Hepatocyte (in vitro differentiated cells): ENCODE results near the gene MARCHF3. TPM values are rescaled to one million over a fixed set of nuclear protein-coding genes. Genes with fewer than 3 reads are reported as not detected.
A peak's percentile ranks its signal among the peaks of the same experiment; 100 is the strongest.

Experiments
- DNase-seq: peaks from one replicate; pipeline ENCODE4 v3.0.0-alpha.2; 2016; ENCODE audit warnings: low spot score
- H2AFZ ChIP-seq: fragments of 200-600 bp; sonication (generic); 2 replicates; pipeline ENCODE4 v1.6.0; 2016; ENCODE audit warnings: antibody characterized with exemption, mild to moderate bottlenecking
- H3K27ac ChIP-seq: fragments of 200-600 bp; sonication (generic); 2 replicates; pipeline ENCODE4 v1.5.1; 2016; ENCODE audit warnings: mild to moderate bottlenecking
- H3K27me3 ChIP-seq: fragments of 200-600 bp; sonication (generic); 2 replicates; pipeline ENCODE4 v1.6.1; 2016
- H3K36me3 ChIP-seq: fragments of 200-600 bp; sonication (generic); replicated peaks from 2 replicates; pipeline ENCODE4 v1.5.1; 2016; ENCODE audit warnings: low read depth; ENCODE audit not compliant: insufficient read depth
- H3K4me1 ChIP-seq: fragments of 200-600 bp; sonication (generic); 2 replicates; pipeline ENCODE4 v1.5.1; 2016; ENCODE audit warnings: mild to moderate bottlenecking, moderate library complexity; ENCODE audit not compliant: insufficient read depth
- H3K4me2 ChIP-seq: fragments of 200-600 bp; sonication (generic); 2 replicates; pipeline ENCODE4 v1.6.0; 2016
- H3K4me3 ChIP-seq: fragments of 200-600 bp; sonication (generic); 2 replicates; pipeline ENCODE4 v1.5.1; 2016; ENCODE audit warnings: mild to moderate bottlenecking
- H3K79me2 ChIP-seq: fragments of 200-600 bp; sonication (generic); 2 replicates; pipeline ENCODE4 v1.6.0; 2017; ENCODE audit warnings: mild to moderate bottlenecking
- H3K9me2 ChIP-seq: fragments of 200-600 bp; sonication (generic); replicated peaks from 2 replicates; pipeline ENCODE4 v1.6.0; 2017; ENCODE audit warnings: mild to moderate bottlenecking; ENCODE audit not compliant: insufficient read depth
- H3K9me3 ChIP-seq: fragments of 200-600 bp; sonication (generic); 2 replicates; pipeline ENCODE4 v1.5.1; 2016; ENCODE audit warnings: low read depth, mild to moderate bottlenecking
- H4K20me1 ChIP-seq: fragments of 200-600 bp; sonication (generic); 2 replicates; pipeline ENCODE4 v1.6.0; 2016; ENCODE audit warnings: mild to moderate bottlenecking; ENCODE audit not compliant: insufficient read depth, poor library complexity, severe bottlenecking
- CTCF ChIP-seq: fragments of 200-600 bp; sonication (generic); IDR thresholded peaks from 2 replicates; pipeline ENCODE4 v1.5.1; 2016; ENCODE audit warnings: antibody characterized with exemption, mild to moderate bottlenecking; ENCODE audit not compliant: poor library complexity
- EZH2 ChIP-seq: fragments of 200-600 bp; sonication (generic); IDR thresholded peaks from 2 replicates; pipeline ENCODE4 v1.6.1; 2016; ENCODE audit warnings: antibody characterized with exemption, mild to moderate bottlenecking, borderline replicate concordance
- EZH2phosphoT487 ChIP-seq: fragments of 200-600 bp; sonication (generic); IDR thresholded peaks from one replicate; pipeline ENCODE4 v1.6.1; 2018; ENCODE audit warnings: antibody characterized with exemption, mild to moderate bottlenecking, low read depth, moderate library complexity; ENCODE audit not compliant: unreplicated experiment, severe bottlenecking
- WGBS: methylation state at CpG from one replicate; pipeline ENCODE4 v1.1.6; 2016; ENCODE audit warnings: low lambda C conversion rate; ENCODE audit errors: missing lambda C conversion rate; 5-methylcytosine and 5-hydroxymethylcytosine counted together
- polyA plus RNA-seq: library from polyadenylated mRNA; unstranded; fragments of >200 nt; fragmentation: Nextera tagmentation; extraction: Ambion mirVana; gene quantifications from 2 replicates; pipeline ENCODE4 v1.2.1, GENCODE V29; 2016
- total RNA-seq: library from RNA; depleted of rRNA; stranded (reverse); fragments of >200 nt; gene quantifications from 2 replicates; pipeline ENCODE4 v1.2.3, GENCODE V29; 2014

The MARCHF3 gene
- total and polyA plus RNA-seq, 2 experiments from 2014 or later = 9.4 to 20.4 TPM

GRCh38 chr5:126881821-126882600, 148.3 kb downstream of the MARCHF3 start:
- Histone ChIP-seq H4K20me1 (no peaks in the 10 kb centered on the region), H3K36me3 (no peaks in the 10 kb centered on the region), H3K27ac (no peak overlapping the region), H3K9me3 (no peaks in the 10 kb centered on the region), H3K4me2 (no peak overlapping the region), H3K9me2 (no peaks in the 10 kb centered on the region), H3K79me2 (no peaks in the 10 kb centered on the region), H2AFZ (no peak overlapping the region), H3K4me1 (peaks cover 12% of the 10 kb centered on the region), H3K27me3 (no peaks in the 10 kb centered on the region), H3K4me3 (no peak overlapping the region)
- 90% methylated on average over 5 of the region's 5 CpGs for WGBS
- DNase-seq = no peak
- no peak for TF ChIP-seq CTCF

GRCh38 chr5:126878634-126879033, 151.7 kb downstream of the MARCHF3 start:
- H3K27ac ChIP-seq = peak overlapping the region; percentile 57

GRCh38 chr5:126878085-126878484, 152.3 kb downstream of the MARCHF3 start:
- H3K27me3 ChIP-seq = no peaks in the 10 kb centered on the region
- H3K79me2 ChIP-seq = no peaks in the 10 kb centered on the region
- H3K36me3 ChIP-seq = no peaks in the 10 kb centered on the region
- no peaks in the 10 kb centered on the region for H4K20me1 ChIP-seq
- H3K4me1 ChIP-seq = peaks cover 22% of the 10 kb centered on the region
- H3K4me3 ChIP-seq = no peak overlapping the region
- 81% methylated on average over 13 of the region's 13 CpGs for WGBS
- no peak for DNase-seq
- H3K9me3 ChIP-seq = no peaks in the 10 kb centered on the region
- no peaks in the 10 kb centered on the region for H3K9me2 ChIP-seq
- no peak for TF ChIP-seq CTCF
- no peak for TF ChIP-seq EZH2
- no peak for TF ChIP-seq EZH2phosphoT487
- peak overlapping the region; percentile 57 for H3K27ac ChIP-seq
- no peak overlapping the region for H2AFZ ChIP-seq
- no peak overlapping the region for H3K4me2 ChIP-seq

More at GRCh38 chr5:126878634-126879033, 151.7 kb downstream of the MARCHF3 start:
- Histone ChIP-seq H4K20me1 (no peaks in the 10 kb centered on the region), H3K9me3 (no peaks in the 10 kb centered on the region), H3K79me2 (no peaks in the 10 kb centered on the region), H3K4me2 (no peak overlapping the region), H3K36me3 (no peaks in the 10 kb centered on the region), H3K4me3 (no peak overlapping the region), H3K4me1 (peaks cover 22% of the 10 kb centered on the region), H3K27me3 (no peaks in the 10 kb centered on the region), H2AFZ (no peak overlapping the region), H3K9me2 (no peaks in the 10 kb centered on the region)
- WGBS = 92% methylated on average over 4 of the region's 4 CpGs
- TF ChIP-seq EZH2 (no peak), CTCF (no peak), EZH2phosphoT487 (no peak)
- DNase-seq = no peak
